GM12874 (cell line): Measurements from ENCODE around the gene SCN10A.

Experiments used
- CTCF ChIP-seq: IDR thresholded peaks from 2 replicates; pipeline ENCODE4 v1.5.1; 2011; ENCODE audit warnings: low read depth, mild to moderate bottlenecking, control low read depth, low read length, moderate library complexity; ENCODE audit not compliant: insufficient read depth

Gene SCN10A

GRCh38 chr3:38835939-38836338, 19.9 kb upstream of the SCN10A start:
- no peak for TF ChIP-seq CTCF

- TF ChIP-seq CTCF, result no peak
These were observed 18.7 kb upstream of the SCN10A start for GRCh38 chr3:38834717-38835116.

GRCh38 chr3:38834110-38834509, 18.1 kb upstream of the SCN10A start:
- no peak for TF ChIP-seq CTCF

GRCh38 chr3:38829404-38829803, 13.4 kb upstream of the SCN10A start:
- TF ChIP-seq CTCF, result no peak

GRCh38 chr3:38828681-38829080, 12.7 kb upstream of the SCN10A start:
- no peak for TF ChIP-seq CTCF

- TF ChIP-seq CTCF, result no peak
These were observed 11.8 kb upstream of the SCN10A start for GRCh38 chr3:38827791-38828190.

GRCh38 chr3:38826001-38826400, 10.0 kb upstream of the SCN10A start:
- TF ChIP-seq CTCF, result no peak

- TF ChIP-seq CTCF, result no peak
These were observed 8.3 kb upstream of the SCN10A start for GRCh38 chr3:38824349-38824748.
